Tibial nerve (tissue), 4 donors: ENCODE results near the gene NRXN2. TPM values are rescaled to one million over a fixed set of nuclear protein-coding genes. Genes with fewer than 3 reads are reported as not detected.

Experiments
- DNase-seq, 2 donors: peaks; one replicate each; pipeline ENCODE4 v3.0.0-alpha.2; 2019; ENCODE audit warnings: low spot score in 2 of 2
- H3K27ac ChIP-seq, 4 donors: fragments of 200-600 bp; sonication (generic) in 3 of 4; one replicate each; pipeline ENCODE4 v1.5.1; 2017 to 2019; ENCODE audit warnings: mild to moderate bottlenecking in 1 of 4
- H3K27me3 ChIP-seq, 2 donors: fragments of 200-600 bp; sonication (generic) in 1 of 2; one replicate each; pipeline versions ENCODE4 v1.5.1 to v1.6.0; 2017 to 2019
- H3K36me3 ChIP-seq, 3 donors: fragments of 200-600 bp; sonication (generic); one replicate each; pipeline ENCODE4 v1.5.1; 2018 to 2019
- H3K4me1 ChIP-seq, 4 donors: fragments of 200-600 bp; sonication (generic) in 3 of 4; one replicate each; pipeline ENCODE4 v1.5.1; 2017 to 2019
- H3K4me3 ChIP-seq, 4 donors: fragments of 200-600 bp; sonication (generic) in 3 of 4; one replicate each; pipeline ENCODE4 v1.5.1; 2017 to 2019; ENCODE audit warnings: mild to moderate bottlenecking in 1 of 4, moderate library complexity in 1 of 4
- H3K9me3 ChIP-seq, 4 donors: fragments of 200-600 bp; sonication (generic) in 3 of 4; one replicate each; pipeline ENCODE4 v1.5.1; 2017 to 2019
- EP300 ChIP-seq, 2 donors: sonication (generic); formaldehyde crosslinking; IDR thresholded peaks; one replicate each; pipeline ENCODE4 v1.6.1; 2017; ENCODE audit warnings: antibody characterized with exemption in 2 of 2, mild to moderate bottlenecking in 1 of 2
- POLR2A ChIP-seq, 2 donors: fragments of 450-650 bp; IDR thresholded peaks; one replicate each; pipeline ENCODE4 v1.6.1; 2017; ENCODE audit warnings: antibody characterized with exemption in 2 of 2, mild to moderate bottlenecking in 2 of 2, moderate library complexity in 2 of 2
- WGBS, 2 donors: methylation state at CpG; one replicate each; pipeline ENCODE4 v1.1.5; 2018; 5-methylcytosine and 5-hydroxymethylcytosine counted together
- total RNA-seq, 4 donors: library from RNA; depleted of rRNA; stranded (reverse); fragments of >200 nt; gene quantifications; one replicate each; pipeline ENCODE4 v1.1.0, GENCODE V29; 2016
- TF ChIP-seq, protein P1 (sequence below), 5 experiments: fragments of 200-600 bp in 3 of 5; fragments of 450-650 bp in 2 of 5; sonication (generic) in 3 of 5; IDR thresholded peaks; one replicate each; pipeline ENCODE4 v1.5.1; 2016 to 2019; ENCODE audit warnings: antibody characterized with exemption in 5 of 5, mild to moderate bottlenecking in 3 of 5, moderate library complexity in 2 of 5

NRXN2 gene
- total RNA-seq, 4 donors from 2014 or later, result 1.7 to 25.5 (median 8.7) TPM

DNA sequence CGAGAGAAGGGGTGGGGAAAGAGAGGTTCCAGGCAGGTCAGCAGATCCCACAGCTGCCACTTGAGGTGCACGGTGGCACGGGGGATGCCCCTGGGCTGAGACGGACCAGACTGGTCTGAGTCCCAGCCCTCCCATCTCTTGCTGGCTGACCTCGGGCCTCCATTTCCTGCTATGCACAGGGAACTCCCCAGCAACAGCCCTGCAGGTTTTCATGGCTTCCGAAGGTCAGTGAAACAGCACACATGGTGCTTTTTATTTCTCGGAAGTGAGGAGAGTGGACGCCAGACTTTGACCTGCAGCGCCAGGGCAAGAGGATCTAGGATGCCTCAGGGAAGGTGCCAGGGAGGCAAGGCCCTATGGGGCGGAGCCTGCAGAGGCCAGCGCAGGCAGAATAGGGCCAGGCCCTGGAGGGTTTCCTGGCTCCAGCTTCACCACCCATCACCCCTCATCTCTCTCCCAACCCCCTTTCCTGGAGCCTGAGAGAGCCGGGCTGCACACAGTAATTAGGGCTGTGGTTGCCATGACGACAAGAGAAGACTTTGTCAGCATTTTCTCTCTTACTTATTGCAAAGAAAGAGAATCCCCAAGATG, 102.5 kb downstream of the NRXN2 start:
- no peak for TF ChIP-seq EP300 (IDR thresholded peaks at IDR 0.05)
- TF ChIP-seq, protein P1, sequence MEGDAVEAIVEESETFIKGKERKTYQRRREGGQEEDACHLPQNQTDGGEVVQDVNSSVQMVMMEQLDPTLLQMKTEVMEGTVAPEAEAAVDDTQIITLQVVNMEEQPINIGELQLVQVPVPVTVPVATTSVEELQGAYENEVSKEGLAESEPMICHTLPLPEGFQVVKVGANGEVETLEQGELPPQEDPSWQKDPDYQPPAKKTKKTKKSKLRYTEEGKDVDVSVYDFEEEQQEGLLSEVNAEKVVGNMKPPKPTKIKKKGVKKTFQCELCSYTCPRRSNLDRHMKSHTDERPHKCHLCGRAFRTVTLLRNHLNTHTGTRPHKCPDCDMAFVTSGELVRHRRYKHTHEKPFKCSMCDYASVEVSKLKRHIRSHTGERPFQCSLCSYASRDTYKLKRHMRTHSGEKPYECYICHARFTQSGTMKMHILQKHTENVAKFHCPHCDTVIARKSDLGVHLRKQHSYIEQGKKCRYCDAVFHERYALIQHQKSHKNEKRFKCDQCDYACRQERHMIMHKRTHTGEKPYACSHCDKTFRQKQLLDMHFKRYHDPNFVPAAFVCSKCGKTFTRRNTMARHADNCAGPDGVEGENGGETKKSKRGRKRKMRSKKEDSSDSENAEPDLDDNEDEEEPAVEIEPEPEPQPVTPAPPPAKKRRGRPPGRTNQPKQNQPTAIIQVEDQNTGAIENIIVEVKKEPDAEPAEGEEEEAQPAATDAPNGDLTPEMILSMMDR (IDR thresholded peaks at IDR 0.05), result no peak
- TF ChIP-seq POLR2A (IDR thresholded peaks at IDR 0.05), result no peak
- Histone ChIP-seq H3K9me3 (no peaks in the 10 kb centered on the region), H3K4me3 (no peak overlapping the region), H3K27me3 (no peaks in the 10 kb centered on the region), H3K36me3 (no peaks in the 10 kb centered on the region), H3K27ac (peak overlapping the region in 1 of 4 donors; percentile 53), H3K4me1 (peaks cover 0 to 18% (median 2%) of the 10 kb centered on the region in 4 donors)
- WGBS, 2 donors, result 31 to 38% methylated on average over 13 of the region's 13 CpGs
- no peak for DNase-seq

DNA sequence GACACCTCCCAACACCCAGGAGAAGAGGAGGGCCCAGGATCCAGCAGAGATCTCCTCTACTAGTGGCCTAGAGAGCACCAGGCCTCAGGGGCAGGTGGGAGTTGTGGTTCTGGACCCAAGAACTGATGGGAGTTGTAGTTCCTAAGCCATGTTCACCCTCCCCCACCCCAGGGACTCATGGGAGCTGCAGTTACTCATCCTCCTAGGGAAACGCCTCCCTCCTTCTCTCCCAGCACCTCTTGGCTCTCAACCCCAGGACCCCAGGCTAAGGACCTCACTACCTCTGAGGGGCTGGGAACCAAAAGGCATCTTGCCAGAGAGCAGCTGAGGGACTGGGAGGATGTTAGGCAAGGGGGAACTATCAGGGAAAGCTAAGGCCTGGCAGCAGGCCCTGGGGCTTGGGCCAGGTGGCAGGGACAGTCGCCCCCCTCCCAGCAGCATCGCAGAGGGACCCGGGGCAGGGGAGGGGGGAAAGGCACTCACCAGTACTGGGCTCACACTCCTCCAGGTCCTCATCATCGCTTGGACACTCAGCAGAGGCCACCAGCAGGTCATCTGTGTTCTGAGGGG, 103.1 kb downstream of the NRXN2 start:
- H3K27me3 ChIP-seq, result no peaks in the 10 kb centered on the region
- no peak overlapping the region for H3K4me3 ChIP-seq
- 30% methylated on average over 4 to 5 of the region's 5 CpGs for WGBS, 2 donors
- peak in 1 of 2 donors; percentile 20 for DNase-seq
- no peaks in the 10 kb centered on the region for H3K9me3 ChIP-seq
- H3K4me1 ChIP-seq, result peaks cover 0 to 18% (median 2%) of the 10 kb centered on the region in 4 donors
- no peaks in the 10 kb centered on the region for H3K36me3 ChIP-seq
- H3K27ac ChIP-seq, result peak overlapping the region in 2 of 4 donors; percentile 30 to 53
- TF ChIP-seq, protein P1 (IDR thresholded peaks at IDR 0.05), result no peak
- TF ChIP-seq EP300 (IDR thresholded peaks at IDR 0.05), result no peak
- TF ChIP-seq POLR2A (IDR thresholded peaks at IDR 0.05), result no peak

DNA sequence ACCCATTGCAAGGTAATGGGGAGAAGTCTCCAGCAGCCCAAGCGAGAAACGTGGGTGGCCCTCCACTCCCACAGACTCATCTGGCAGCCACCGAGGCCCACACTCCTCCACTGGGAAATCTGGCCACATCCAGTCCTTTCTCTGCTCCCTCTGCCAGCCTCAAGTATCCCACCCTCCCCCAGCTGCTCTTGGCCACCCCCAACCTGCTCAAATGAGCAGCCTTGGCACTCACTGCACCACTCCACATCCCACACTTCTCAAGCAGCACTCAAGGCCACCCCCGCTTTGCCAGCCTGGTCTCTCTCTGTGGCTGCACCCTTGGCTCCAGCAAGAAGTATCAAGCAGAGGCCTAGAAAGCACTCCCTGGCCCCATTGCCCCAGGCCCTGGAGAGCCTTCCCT, 103.8 kb downstream of the NRXN2 start:
- H3K27ac ChIP-seq, result no peak overlapping the region
- H3K4me1 ChIP-seq, result peaks cover 0 to 18% (median 2%) of the 10 kb centered on the region in 4 donors
- 79 to 82% methylated on average over 4 of the region's 4 CpGs for WGBS, 2 donors
- no peak overlapping the region for H3K4me3 ChIP-seq
- H3K36me3 ChIP-seq, result no peaks in the 10 kb centered on the region
- no peak for DNase-seq
- no peak for TF ChIP-seq POLR2A (IDR thresholded peaks at IDR 0.05)
- TF ChIP-seq EP300 (IDR thresholded peaks at IDR 0.05), result no peak
- TF ChIP-seq, protein P1 (IDR thresholded peaks at IDR 0.05), result no peak
- H3K27me3 ChIP-seq, result no peaks in the 10 kb centered on the region
- no peaks in the 10 kb centered on the region for H3K9me3 ChIP-seq

DNA sequence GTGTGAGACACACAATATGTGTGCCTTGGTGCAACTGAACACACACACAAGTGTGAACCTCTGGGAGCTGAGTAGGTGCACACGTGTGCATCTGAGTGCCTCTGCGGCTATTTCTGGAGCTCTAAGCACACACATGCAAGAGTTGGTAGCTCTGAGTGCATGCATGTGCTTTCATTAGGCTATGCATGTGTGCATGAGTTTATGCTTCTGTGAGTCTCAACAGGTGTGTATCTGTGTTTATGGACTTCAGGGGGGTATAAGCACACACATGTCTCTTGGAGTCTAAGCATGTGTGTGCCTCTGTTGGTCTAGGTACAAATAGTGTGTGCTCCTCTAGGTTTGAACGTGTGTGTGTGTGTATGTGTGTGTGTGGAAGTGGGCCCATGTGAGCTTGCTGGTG, 106.2 kb downstream of the NRXN2 start:
- H3K9me3 ChIP-seq, result no peaks in the 10 kb centered on the region
- TF ChIP-seq, protein P1 (IDR thresholded peaks at IDR 0.05), result no peak
- no peak for TF ChIP-seq POLR2A (IDR thresholded peaks at IDR 0.05)
- no peak for TF ChIP-seq EP300 (IDR thresholded peaks at IDR 0.05)
- peaks cover 0 to 18% (median 2%) of the 10 kb centered on the region in 4 donors for H3K4me1 ChIP-seq
- no peak overlapping the region for H3K4me3 ChIP-seq
- no peaks in the 10 kb centered on the region for H3K27me3 ChIP-seq
- no peaks in the 10 kb centered on the region for H3K36me3 ChIP-seq
- no peak for DNase-seq
- 81 to 96% methylated on average over 3 of the region's 3 CpGs for WGBS, 2 donors
- no peak overlapping the region for H3K27ac ChIP-seq

DNA sequence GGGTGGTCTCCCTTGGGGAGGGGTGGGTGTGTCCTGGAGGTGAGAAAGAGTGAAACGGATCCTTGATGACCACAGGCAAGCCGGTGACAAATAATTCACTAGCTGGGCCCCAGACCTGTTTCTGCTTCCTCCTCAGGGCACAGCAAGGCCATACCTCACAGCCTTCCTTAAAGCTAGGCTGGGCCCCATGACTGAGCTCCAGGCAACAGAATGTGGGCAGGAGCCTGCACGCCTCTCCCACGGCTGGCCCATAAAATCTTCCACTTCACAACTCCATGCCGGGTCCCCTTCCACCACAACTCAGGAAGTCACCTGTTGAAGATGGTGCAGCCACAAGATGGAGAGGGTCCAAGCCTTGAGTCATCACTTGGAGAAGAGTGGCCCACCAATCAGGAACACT, 108.1 kb downstream of the NRXN2 start:
- no peak for DNase-seq
- Histone ChIP-seq H3K9me3 (no peaks in the 10 kb centered on the region), H3K4me1 (peaks cover 0 to 7% (median 0%) of the 10 kb centered on the region in 4 donors), H3K27ac (no peak overlapping the region), H3K36me3 (no peaks in the 10 kb centered on the region), H3K27me3 (no peaks in the 10 kb centered on the region), H3K4me3 (no peak overlapping the region)
- TF ChIP-seq EP300 (IDR thresholded peaks at IDR 0.05) (no peak), POLR2A (IDR thresholded peaks at IDR 0.05) (no peak)
- TF ChIP-seq, protein P1 (IDR thresholded peaks at IDR 0.05), result no peak
- 61 to 83% methylated on average over 4 to 5 of the region's 5 CpGs for WGBS, 2 donors
